ENCODE data around the gene SNX20.

SNX20 gene

GRCh38 chr16:50704245-50704644 lies 23.1 kb upstream of the SNX20 start:
- no peak for DNase-seq (ENCODE audit: low spot score)

- no peak for DNase-seq (ENCODE audit: low spot score)
These were observed 21.6 kb upstream of the SNX20 start for GRCh38 chr16:50702725-50703124.

- DNase-seq (ENCODE audit: low spot score) = no peak
These were observed 18.4 kb upstream of the SNX20 start for GRCh38 chr16:50699326-50700159.

GRCh38 chr16:50697881-50698767 lies 17.0 kb upstream of the SNX20 start:
- no peak for DNase-seq (ENCODE audit: low spot score)

- DNase-seq (ENCODE audit: low spot score) = no peak
These were observed 16.3 kb upstream of the SNX20 start for GRCh38 chr16:50697421-50697715.

GRCh38 chr16:50696575-50697420 lies 15.7 kb upstream of the SNX20 start:
- DNase-seq (ENCODE audit: low spot score) = no peak

- no peak for DNase-seq (ENCODE audit: low spot score)
These were observed 15.0 kb upstream of the SNX20 start for GRCh38 chr16:50696126-50696525.

- DNase-seq (ENCODE audit: low spot score) = no peak
These were observed 14.2 kb upstream of the SNX20 start for GRCh38 chr16:50695017-50696000.

GRCh38 chr16:50694206-50694605 lies 13.1 kb upstream of the SNX20 start:
- no peak for DNase-seq (ENCODE audit: low spot score)

- no peak for DNase-seq (ENCODE audit: low spot score)
These were observed 12.1 kb upstream of the SNX20 start, which contains the start of gene NOD2 for GRCh38 chr16:50692999-50693781. Gene NOD2 (plus strand): TSS chr16:50693606. CDS start chr16:50699496, 5,890 bp downstream.

- DNase-seq (ENCODE audit: low spot score) = no peak
These were observed 11.5 kb upstream of the SNX20 start for GRCh38 chr16:50692644-50692998.

- no peak for DNase-seq (ENCODE audit: low spot score)
These were observed 9.1 kb upstream of the SNX20 start for GRCh38 chr16:50690177-50690576.

GRCh38 chr16:50688867-50689266 lies 7.8 kb upstream of the SNX20 start:
- no peak for DNase-seq (ENCODE audit: low spot score)

GRCh38 chr16:50688083-50688482 lies 7.0 kb upstream of the SNX20 start:
- DNase-seq (ENCODE audit: low spot score) = no peak

- no peak for DNase-seq (ENCODE audit: low spot score)
These were observed 4.5 kb upstream of the SNX20 start for GRCh38 chr16:50685462-50686063.

- no peak for DNase-seq (ENCODE audit: low spot score)
These were observed 3.8 kb upstream of the SNX20 start for GRCh38 chr16:50684823-50685461.

- no peak for DNase-seq (ENCODE audit: low spot score)
These were observed 2.7 kb upstream of the SNX20 start for GRCh38 chr16:50683689-50684374.

GRCh38 chr16:50680556-50680893 lies 587 bp downstream of the SNX20 start:
- no peak for DNase-seq (ENCODE audit: low spot score)

All from kidney capillary endothelial cell (primary cell).